Measurements from ENCODE around the gene LPA.

Gene LPA

DNA sequence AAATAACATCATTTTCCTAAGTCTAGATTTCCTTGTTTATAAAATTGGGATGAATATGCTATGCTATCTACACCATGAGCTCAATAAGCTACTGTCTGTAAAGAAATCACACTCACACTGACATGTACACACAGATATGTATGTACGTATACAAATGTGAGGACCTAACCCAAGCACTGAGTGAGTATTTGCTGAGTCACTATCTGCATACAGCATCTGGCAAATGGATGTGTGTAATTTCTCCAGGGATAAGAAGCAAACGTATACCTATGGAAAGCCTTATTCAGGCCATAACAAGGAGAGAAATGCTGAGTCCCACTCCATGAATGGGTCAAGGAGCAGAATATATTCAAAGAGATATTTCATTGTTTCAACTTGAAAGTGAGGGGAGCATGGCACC is 153.9 kb downstream of the LPA start:
- DNase-seq = no peak

DNA sequence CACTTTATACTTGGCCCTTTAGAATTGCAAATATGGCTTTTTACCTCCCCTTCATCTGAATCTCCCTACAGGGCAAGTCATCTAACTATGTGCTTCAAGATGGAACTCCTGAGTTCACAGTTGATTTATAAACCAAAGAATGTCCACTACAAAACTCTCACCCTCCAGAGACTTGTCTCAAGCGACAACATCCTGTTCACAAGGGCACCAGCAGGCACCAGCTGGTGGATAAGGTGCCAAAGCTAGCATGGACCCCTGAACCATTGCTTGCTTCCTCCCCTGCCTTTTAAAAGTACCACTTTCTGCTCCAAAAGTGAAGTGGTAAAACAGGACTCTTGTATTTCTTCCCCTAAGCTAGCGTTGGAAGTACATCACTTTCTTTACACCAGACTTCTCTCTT is 154.5 kb downstream of the LPA start:
- no peak for DNase-seq

DNA sequence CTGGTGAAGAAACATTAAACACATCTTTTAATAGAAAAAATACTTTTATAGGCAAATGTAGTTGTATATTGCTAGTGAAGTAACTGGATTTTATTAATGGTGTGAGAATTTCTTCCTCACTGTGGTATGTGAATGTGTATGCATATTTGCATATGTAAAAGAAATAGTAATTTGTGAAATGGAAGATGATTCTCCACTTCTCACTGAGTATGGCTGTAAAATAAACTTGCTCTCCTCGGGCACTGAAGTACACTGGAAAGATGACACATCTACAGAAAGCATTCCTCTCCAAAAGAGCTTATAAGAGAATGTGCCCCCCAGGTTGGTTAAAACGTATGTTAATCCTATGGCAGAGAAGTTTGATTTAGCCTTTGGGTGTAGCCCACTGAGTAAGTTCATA is 155.5 kb downstream of the LPA start:
- DNase-seq = no peak

DNA sequence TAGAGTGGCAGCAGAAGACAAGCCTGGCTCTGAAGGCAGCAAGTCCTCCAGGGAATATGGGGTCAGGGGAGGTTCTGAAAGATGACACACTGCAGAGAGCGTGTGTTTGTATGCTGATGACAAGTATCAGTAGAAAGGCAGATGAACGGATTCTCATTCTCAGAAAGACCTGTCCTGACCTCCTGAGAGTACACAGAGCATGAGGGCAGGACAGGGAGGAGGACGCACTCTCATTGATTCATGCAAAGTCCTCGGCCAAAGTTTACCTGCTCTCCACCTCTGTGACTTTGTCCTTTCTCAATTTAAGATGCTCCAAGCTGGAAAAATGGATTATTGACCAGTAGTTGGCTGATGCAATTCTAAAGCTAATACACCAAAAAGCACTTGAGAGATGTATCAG is 156.7 kb downstream of the LPA start:
- no peak for DNase-seq

DNA sequence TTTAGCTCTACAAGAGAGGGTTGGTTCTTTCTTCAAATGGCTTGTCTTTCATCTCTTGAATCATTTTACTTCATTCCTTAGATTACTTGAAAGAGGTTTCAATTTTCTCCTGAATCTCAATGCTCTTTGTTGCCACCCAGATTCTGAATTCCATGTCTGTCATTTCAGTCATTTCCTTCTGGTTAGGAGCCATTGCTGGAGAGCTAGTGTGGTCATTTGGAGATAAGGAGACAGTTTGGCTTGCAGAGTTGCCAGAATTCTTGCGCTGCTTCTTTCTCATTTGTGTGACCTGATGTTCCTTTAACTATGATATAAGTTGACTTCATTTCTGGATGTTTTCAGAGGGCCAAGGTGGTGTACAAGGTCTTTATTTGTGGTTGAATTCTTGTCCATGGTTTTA is 158.1 kb downstream of the LPA start:
- no peak for DNase-seq

- DNase-seq = no peak
These were observed 163.4 kb downstream of the LPA start for GRCh38 chr6:160500639-160501038.

GRCh38 chr6:160494576-160494975 is 169.5 kb downstream of the LPA start:
- DNase-seq = no peak

DNA sequence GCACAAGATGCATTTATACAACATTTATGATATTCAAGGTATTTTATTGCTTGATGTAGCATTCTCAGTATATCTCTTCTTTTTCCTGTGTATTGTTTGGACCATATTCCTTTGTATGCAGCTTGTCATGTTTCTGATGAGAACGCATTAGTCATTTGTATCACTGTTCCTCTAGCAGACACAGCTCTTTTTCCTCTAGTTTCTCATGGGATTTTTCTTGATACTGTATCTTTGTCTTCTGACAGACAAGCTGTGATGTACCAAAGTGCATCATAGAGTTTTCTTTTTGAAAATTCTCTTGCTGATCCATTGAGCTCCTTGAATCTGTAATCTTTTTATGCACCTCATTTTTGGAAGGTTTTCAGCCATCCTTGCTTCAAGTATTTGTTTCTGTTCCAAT is 175.0 kb downstream of the LPA start:
- no peak for DNase-seq

DNA sequence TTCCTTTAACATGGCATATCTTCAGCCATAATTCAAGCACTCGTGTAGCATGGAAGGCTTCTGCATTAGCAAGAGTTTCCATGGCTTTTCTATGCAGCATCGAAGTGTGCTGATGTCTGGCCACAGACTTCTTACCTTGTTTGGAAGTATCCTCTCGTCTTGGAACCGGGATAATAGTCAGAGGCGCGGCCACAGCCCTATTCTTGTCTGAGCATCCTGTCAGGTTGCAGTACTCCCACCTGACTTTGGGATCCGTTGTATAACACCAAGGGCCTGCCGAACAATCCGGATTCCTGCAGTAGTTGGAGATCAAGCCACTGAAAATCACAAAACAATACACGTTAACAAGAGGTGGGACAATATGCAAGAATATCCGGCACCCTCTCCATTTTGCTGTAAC is 177.0 kb downstream of the LPA start:
- DNase-seq = no peak
